ENCODE results near the gene CNTN6.

Gene CNTN6

GRCh38 chr3:1318296-1319005 lies 225.6 kb downstream of the CNTN6 start:
- no peaks in the 10 kb centered on the region for H3K36me3 ChIP-seq (ENCODE audit: control insufficient read depth, low read length)
- H4K20me1 ChIP-seq (ENCODE audit: control insufficient read depth, insufficient read depth, low read depth, low read length): no peaks in the 10 kb centered on the region
- no peaks in the 10 kb centered on the region for H3K79me2 ChIP-seq (ENCODE audit: control insufficient read depth, low read length)
- no peak for TF ChIP-seq CTCF (IDR thresholded peaks at IDR 0.05; ENCODE audit: low read depth, low read length, poor library complexity, severe bottlenecking)
- no peak for TF ChIP-seq EZH2phosphoT487 (IDR thresholded peaks at IDR 0.05; ENCODE audit: borderline replicate concordance, low read length)
- H3K4me2 ChIP-seq (ENCODE audit: low read length): no peak overlapping the region
- H3K27ac ChIP-seq (ENCODE audit: low read depth, low read length): no peak overlapping the region
- no peaks in the 10 kb centered on the region for H3K27me3 ChIP-seq (ENCODE audit: control insufficient read depth, low read length)
- no peaks in the 10 kb centered on the region for H3F3A ChIP-seq (ENCODE audit: control insufficient read depth, insufficient read depth)
- H3K9me3 ChIP-seq (ENCODE audit: control insufficient read depth, insufficient read depth, low read length): no peaks in the 10 kb centered on the region
- no peak overlapping the region for H3K4me3 ChIP-seq (ENCODE audit: low read length)
- H3K4me1 ChIP-seq (ENCODE audit: control insufficient read depth, low read length): no peaks in the 10 kb centered on the region
- no peaks in the 10 kb centered on the region for H3K9me2 ChIP-seq (replicated peaks; ENCODE audit: control insufficient read depth, low read length)

GRCh38 chr3:1326546-1326945 lies 233.7 kb downstream of the CNTN6 start:
- TF ChIP-seq EZH2phosphoT487 (IDR thresholded peaks at IDR 0.05; ENCODE audit: borderline replicate concordance, low read length): no peak
- TF ChIP-seq CTCF (IDR thresholded peaks at IDR 0.05; ENCODE audit: low read depth, low read length, poor library complexity, severe bottlenecking): no peak
- no peaks in the 10 kb centered on the region for H3K4me1 ChIP-seq (ENCODE audit: control insufficient read depth, low read length)
- H3K4me3 ChIP-seq (ENCODE audit: low read length): no peak overlapping the region
- no peaks in the 10 kb centered on the region for H3K79me2 ChIP-seq (ENCODE audit: control insufficient read depth, low read length)
- H3K9me2 ChIP-seq (replicated peaks; ENCODE audit: control insufficient read depth, low read length): no peaks in the 10 kb centered on the region
- no peak overlapping the region for H3K27ac ChIP-seq (ENCODE audit: low read depth, low read length)
- H3K36me3 ChIP-seq (ENCODE audit: control insufficient read depth, low read length): no peaks in the 10 kb centered on the region
- H3F3A ChIP-seq (ENCODE audit: control insufficient read depth, insufficient read depth): no peaks in the 10 kb centered on the region
- H3K9me3 ChIP-seq (ENCODE audit: control insufficient read depth, insufficient read depth, low read length): no peaks in the 10 kb centered on the region
- no peaks in the 10 kb centered on the region for H3K27me3 ChIP-seq (ENCODE audit: control insufficient read depth, low read length)
- no peak overlapping the region for H3K4me2 ChIP-seq (ENCODE audit: low read length)
- no peaks in the 10 kb centered on the region for H4K20me1 ChIP-seq (ENCODE audit: control insufficient read depth, insufficient read depth, low read depth, low read length)

- Histone ChIP-seq H3K4me2 (ENCODE audit: low read length) (no peak overlapping the region), H3F3A (ENCODE audit: control insufficient read depth, insufficient read depth) (no peaks in the 10 kb centered on the region), H3K79me2 (ENCODE audit: control insufficient read depth, low read length) (no peaks in the 10 kb centered on the region), H3K36me3 (ENCODE audit: control insufficient read depth, low read length) (no peaks in the 10 kb centered on the region), H3K27me3 (ENCODE audit: control insufficient read depth, low read length) (no peaks in the 10 kb centered on the region), H3K4me1 (ENCODE audit: control insufficient read depth, low read length) (no peaks in the 10 kb centered on the region), H3K9me2 (replicated peaks; ENCODE audit: control insufficient read depth, low read length) (no peaks in the 10 kb centered on the region), H4K20me1 (ENCODE audit: control insufficient read depth, insufficient read depth, low read depth, low read length) (no peaks in the 10 kb centered on the region), H3K27ac (ENCODE audit: low read depth, low read length) (no peak overlapping the region), H3K4me3 (ENCODE audit: low read length) (no peak overlapping the region), H3K9me3 (ENCODE audit: control insufficient read depth, insufficient read depth, low read length) (no peaks in the 10 kb centered on the region)
- TF ChIP-seq CTCF (IDR thresholded peaks at IDR 0.05; ENCODE audit: low read depth, low read length, poor library complexity, severe bottlenecking) (no peak), EZH2phosphoT487 (IDR thresholded peaks at IDR 0.05; ENCODE audit: borderline replicate concordance, low read length) (no peak)
These were observed 237.3 kb downstream of the CNTN6 start for GRCh38 chr3:1330107-1330506.
